HG03571 (cell line): ENCODE results near the gene METTL26.

Experiments used
- ATAC-seq: cut with Tn5 transposase; IDR thresholded peaks from one replicate; pipeline ENCODE4 v1.9.1; 2021; ENCODE audit not compliant: unreplicated experiment

The METTL26 gene

DNA sequence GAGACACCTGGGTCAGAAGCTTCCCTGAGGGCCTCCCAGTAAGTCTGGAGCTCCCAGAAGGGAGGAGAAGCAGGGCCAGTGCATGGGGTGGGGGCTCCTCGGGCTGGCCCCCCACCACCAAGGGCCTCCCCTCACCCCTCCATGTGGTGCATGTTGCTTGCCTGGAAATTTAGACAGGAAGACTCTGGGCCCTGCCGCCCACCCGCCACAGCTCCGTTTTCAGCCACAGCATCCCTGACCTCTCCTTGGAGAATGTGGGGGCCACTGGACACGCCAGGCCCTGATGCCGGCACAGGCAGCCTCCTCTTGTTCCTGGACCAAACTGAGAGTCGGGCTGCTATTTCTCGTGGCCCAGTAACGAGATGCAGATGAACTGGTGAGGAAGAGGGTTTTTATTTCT lies 2.7 kb upstream of the METTL26 start:
- ATAC-seq = no peak

DNA sequence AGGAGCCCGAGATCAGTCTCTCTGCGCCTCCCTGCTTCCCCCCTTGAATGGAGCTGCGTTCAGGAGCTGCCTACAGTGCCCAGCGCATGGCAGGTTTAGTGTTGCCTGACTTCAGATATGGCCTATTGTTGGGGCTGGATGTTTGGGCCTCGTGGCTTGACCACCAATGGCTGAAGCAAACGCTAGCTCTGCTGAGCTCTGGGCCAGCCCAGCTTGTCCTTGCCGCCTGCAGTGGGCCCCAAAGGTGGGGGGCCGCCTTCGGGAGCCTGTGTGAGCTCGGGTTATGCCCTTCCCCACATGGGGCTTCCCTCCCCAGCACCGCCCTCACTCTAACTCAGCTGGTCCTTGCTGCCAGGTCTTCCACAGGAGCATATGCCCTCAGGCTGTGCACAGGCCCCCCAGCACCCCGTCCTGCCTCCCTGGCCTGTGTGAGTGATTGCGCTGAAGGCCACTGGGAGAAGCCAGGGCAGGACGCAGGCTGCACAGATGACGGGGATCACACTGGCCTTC lies 2.0 kb upstream of the METTL26 start:
- no peak for ATAC-seq

DNA sequence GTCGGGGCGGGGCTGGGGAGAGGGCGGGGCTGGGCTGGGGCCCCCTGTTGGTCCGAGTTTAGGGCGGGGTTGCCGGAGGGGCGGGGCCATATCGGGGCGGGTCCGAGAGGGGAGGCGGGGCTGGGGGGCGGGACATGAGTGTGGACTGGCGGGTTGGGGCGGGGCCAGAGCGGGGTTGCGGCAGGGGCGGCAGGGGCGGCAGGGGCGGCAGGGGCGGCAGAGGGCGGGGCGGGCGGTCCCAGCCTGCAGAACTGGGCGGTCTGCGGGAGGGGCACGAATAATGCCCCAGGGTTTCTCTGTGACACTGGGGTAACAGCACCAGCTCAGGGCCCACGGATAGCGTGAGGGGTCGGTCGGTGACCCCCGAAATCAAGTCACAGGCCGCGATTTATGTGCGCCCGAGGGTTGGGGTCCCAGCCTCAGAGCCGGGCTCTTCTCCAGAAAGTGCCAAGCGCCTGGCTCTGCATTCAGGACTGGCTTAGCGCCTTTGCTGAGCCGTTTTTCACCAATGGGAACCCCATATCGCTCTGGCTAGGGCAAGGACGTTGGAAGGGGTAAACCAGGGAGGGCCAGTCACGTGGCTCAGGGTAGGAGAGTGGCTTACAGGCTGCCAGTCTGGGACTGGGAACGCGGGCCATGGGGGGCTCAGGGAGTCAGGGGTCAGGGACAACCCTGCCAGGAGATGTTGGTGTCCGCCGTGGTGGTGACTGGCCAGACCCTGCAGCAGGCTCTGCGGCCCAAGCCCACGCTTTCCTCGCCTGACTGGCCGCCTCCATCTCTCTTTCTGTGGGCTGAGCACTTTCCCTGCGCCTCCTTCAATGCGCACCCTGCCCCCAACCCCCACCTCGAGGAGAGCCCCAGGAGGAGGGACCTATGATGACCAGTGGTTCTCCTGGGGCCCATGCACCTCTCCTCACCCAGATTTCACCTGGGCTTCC lies 1.2 kb upstream of the METTL26 start:
- ATAC-seq = no peak

DNA sequence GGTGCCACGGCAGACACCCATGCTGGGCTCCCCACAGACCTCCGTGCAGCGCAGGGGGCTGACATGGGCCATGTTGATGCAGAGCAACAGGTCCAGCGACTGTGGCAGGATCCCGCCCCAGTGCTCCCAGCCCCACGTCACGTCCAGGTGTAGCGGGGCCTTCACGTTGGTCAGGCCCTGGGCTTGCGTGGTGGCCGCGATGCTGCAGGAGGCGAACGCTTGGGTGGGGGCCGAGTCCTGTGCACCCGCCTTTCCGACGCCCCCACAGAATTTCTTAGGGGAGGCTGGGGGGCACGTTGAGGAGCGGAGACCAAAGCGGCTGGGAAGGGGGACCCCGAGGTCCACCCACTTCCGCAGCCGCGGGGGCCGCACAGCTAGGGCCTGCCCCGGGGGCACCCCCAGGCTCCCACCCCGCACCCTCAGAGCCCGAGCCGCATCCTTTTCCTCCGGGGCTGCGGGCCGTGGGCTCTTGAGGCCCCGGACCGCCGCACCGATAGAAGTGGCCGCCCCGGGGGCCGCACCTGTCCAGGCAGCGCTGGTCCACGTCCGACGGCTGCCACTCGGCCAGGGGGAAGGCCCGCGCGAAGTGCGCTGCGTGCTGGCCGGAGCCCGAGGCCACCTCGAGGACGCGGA lies 416 bp downstream of the METTL26 start:
- ATAC-seq = no peak

DNA sequence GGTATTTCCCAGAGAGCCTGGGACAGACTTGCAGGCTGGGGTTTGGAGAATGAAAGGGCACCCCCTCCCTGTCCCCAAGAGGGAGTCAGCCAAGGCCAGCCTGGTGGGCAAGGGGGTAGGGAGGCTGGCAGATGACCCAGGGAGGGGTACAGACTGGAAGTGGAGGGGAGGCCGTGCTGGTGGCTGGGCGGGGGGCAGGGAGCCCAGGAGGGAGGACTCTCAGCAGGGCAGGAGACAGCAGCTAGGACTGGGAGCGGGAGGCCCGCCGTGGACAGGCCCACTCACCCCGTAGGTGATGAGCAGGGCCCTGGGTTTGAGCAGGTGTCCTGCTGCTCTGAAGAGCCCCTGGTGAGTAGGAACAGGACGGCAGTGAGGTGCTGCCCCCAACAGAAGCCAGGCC lies 1.1 kb downstream of the METTL26 start:
- no peak for ATAC-seq

DNA sequence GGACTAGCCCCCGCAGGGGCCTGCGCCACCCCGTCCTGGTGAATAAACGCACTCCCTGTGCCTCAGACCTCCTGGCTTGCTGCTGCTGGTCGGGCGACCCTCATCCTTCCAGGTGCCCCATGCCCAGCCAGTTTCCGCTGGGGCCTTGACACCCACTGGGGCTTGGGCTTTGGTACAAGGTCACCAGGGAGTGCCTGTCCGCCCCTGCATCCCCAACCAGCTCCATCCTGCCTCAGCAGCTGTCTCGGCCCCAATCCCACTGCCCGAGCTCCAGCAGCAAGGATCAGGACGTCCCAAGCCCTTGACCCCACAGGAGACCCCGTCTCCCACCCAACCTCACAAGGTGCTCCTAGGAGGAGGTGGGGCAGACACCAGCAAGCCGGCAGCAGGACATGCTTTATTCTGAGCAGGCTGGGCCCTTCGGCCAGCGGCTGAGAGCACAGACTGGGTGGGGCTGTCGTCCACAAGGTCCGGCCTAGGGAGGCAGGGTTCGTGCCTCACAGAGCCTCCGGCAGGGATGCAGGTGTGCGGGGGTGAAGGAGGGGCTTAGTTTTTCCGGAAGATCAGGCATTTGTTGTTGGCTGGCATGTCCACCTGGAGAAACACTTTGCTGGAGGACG lies 1.9 kb downstream of the METTL26 start:
- ATAC-seq = no peak

DNA sequence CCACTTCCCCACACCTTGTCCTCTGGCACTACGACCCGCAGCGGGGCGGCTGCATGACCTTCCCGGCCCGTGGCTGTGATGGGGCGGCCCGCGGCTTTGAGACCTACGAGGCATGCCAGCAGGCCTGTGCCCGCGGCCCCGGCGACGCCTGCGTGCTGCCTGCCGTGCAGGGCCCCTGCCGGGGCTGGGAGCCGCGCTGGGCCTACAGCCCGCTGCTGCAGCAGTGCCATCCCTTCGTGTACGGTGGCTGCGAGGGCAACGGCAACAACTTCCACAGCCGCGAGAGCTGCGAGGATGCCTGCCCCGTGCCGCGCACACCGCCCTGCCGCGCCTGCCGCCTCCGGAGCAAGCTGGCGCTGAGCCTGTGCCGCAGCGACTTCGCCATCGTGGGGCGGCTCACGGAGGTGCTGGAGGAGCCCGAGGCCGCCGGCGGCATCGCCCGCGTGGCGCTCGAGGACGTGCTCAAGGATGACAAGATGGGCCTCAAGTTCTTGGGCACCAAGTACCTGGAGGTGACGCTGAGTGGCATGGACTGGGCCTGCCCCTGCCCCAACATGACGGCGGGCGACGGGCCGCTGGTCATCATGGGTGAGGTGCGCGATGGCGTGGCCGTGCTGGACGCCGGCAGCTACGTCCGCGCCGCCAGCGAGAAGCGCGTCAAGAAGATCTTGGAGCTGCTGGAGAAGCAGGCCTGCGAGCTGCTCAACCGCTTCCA lies 2.6 kb downstream of the METTL26 start:
- ATAC-seq = no peak

DNA sequence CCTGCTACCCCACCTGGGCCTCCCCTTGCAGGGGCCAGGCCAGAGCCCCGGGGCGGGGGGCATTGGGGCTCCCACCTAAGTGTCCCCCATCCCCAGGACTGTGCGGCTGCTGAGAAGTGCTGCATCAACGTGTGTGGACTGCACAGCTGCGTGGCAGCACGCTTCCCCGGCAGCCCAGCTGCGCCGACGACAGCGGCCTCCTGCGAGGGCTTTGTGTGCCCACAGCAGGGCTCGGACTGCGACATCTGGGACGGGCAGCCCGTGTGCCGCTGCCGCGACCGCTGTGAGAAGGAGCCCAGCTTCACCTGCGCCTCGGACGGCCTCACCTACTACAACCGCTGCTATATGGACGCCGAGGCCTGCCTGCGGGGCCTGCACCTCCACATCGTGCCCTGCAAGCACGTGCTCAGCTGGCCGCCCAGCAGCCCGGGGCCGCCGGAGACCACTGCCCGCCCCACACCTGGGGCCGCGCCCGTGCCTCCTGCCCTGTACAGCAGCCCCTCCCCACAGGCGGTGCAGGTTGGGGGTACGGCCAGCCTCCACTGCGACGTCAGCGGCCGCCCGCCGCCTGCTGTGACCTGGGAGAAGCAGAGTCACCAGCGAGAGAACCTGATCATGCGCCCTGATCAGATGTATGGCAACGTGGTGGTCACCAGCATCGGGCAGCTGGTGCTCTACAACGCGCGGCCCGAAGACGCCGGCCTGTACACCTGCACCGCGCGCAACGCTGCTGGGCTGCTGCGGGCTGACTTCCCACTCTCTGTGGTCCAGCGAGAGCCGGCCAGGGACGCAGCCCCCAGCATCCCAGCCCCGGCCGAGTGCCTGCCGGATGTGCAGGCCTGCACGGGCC lies 3.4 kb downstream of the METTL26 start:
- ATAC-seq = no peak

DNA sequence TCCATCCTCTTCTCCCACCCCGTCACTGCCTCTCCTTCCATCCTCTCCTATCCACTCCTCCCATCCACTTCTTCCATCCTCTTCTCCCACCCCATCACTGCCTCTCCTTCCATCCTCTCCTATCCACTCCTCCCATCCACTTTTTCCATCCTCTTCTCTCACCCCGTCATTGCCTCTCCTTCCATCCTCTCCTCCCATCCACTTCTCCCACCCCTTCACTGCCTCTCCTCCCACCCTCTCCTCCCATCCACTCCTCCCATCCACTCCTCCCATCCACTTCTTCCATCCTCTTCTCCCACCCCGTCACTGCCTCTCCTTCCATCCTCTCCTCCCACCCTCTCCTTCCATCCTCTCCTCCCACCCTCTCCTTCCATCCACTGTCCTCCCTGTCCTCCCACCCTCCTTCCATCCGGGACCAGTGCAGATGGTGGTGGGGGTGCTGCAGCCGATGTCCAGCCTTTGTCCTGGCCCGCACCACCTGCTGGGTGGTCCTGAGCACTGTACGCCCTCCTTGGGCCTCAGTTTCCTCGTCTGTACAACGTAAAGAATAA lies 4.2 kb downstream of the METTL26 start:
- no peak for ATAC-seq

DNA sequence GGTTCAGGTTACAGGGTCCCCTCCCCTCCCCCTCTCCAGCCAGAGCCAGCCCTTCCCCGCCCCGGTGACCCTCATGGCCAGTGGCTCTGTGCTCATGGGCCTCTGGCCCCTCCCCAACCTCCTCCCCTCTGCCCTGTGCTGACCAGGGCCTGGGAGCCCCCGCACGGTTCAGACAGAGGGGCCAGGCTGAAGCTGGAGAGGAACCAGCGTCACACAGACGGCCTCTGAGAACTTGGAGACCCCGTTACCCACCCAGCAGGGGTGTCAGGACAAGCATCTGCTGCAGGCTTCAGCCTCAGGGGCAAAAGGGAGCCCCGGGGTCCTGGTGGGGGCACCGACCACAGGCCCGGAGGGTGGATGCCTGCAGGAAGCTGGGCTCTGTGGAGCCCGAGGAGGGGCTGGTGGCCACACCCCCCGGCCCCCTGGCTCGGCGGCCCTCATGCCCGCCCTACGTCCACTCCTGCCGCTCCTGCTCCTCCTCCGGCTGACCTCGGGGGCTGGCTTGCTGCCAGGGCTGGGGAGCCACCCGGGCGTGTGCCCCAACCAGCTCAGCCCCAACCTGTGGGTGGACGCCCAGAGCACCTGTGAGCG lies 5.2 kb downstream of the METTL26 start, which contains the start of gene WFIKKN1:
TSS of gene WFIKKN1 (plus strand) at position 171 of the 591 bp plus-strand sequence. CDS start at position 440, 269 bp downstream.
- no peak for ATAC-seq

DNA sequence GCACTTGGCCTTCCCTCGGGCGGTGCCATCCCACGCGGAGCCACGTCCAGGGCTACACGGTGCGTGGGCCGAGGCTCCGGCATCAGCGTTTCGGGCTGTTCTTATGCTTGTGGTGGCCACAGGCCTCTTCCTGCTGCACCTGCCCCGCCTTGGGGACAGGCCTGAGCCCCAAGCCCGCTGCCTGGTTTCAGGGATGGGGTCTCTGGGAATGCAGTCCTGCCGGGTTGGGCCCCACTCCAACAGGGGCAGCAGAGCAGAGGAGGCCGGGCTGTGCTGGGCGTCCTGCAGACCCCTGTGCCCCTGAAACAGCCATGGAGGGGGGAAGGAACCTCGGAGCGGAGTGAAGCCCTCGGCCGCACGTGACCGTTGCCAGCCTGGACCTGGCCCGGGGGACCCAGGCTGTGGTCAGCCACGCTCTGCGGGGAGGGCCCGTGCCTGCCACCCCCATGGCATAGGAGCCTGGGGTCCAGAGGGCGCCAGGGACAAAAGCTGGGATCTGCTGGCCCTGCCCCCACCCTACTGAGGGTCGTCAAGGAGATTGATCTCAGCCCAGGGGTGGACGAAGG lies 5.8 kb downstream of the METTL26 start:
- no peak for ATAC-seq

DNA sequence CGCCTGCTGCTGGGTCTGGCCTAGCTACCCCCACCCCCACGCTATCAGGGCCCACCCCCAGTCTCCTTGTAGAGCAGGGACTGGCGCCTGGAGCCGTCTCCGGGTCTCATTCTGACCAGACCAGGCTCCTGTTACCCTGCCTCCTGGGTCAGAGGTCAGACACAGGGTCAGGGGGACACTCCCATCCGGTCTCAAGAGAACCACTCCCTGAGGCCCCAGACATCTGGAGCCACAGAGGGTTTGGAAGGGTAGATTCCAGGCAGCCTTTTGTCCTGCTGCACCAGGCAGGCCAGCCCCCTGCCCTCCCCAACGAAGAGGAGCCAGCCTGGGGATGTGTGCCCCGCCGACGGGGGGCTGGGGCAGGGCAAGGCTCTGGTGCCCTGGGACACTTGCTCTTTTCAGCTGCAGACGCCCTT lies 6.3 kb downstream of the METTL26 start:
- ATAC-seq = no peak

DNA sequence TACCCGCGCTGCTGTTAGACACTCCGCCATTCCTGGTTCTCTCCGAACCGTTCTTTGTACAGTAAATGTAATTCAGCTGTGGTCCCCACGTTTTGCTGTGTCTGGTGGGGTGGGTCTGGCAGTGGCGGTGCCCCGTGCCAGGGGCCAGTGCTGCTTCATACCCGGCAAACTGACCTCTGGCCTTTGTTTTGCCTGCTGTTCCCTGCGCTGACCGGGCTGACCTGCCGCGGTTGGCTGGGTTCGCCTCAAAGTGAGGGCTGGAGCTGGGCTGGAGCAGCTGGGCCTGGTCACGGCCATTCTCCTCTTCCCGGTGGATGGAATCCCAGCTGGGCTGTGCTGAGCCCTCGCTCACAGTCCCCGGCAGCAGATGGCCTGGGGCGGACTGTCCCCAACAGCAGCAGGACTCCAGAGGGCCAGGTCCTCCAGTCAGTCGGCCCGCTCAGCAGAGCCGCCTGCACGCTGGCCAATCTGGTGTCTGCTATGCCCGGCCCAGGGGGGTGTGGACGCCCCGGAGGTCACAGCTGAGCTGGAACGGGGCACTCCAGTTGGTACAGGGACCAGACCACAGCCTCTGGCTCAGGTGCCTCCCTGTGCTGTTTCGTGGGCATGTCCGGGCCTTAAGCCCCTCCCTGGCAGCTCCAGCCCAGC lies 6.8 kb downstream of the METTL26 start:
- no peak for ATAC-seq

DNA sequence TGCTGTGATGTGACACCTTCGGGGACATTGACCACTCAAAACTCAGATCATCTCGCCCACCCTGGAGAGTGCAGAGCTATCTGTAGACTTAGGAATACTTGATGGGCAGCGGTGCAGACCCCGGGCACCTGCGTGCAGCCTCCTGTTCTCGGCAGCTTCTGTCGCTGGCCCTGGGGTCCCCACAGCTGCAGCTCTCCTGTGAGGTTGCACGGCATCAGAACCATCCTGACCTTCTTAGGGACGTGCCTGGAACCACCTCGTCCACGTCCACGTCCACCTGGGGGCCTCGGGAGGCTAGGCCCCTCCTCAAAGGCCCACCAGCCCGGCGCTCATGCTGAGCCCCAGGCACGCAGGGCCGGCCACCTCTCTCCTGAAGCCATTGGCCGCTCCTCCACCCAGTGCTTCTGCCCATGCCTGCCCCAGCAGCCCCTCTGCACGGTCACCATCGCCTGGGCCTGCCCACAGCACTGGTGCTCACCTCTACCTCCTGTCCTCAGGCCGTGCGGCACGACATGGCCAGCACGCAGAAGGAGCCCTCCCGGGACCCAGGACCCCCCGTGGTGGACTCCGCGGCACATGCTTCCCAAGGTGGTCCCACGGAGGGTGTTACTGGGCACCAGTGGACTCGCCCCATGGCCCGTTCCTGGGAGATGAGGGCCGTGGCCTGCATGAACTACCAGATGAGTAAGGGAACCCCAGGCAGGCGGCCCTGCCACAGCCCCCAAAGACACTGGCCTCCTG lies 7.6 kb downstream of the METTL26 start:
- no peak for ATAC-seq

DNA sequence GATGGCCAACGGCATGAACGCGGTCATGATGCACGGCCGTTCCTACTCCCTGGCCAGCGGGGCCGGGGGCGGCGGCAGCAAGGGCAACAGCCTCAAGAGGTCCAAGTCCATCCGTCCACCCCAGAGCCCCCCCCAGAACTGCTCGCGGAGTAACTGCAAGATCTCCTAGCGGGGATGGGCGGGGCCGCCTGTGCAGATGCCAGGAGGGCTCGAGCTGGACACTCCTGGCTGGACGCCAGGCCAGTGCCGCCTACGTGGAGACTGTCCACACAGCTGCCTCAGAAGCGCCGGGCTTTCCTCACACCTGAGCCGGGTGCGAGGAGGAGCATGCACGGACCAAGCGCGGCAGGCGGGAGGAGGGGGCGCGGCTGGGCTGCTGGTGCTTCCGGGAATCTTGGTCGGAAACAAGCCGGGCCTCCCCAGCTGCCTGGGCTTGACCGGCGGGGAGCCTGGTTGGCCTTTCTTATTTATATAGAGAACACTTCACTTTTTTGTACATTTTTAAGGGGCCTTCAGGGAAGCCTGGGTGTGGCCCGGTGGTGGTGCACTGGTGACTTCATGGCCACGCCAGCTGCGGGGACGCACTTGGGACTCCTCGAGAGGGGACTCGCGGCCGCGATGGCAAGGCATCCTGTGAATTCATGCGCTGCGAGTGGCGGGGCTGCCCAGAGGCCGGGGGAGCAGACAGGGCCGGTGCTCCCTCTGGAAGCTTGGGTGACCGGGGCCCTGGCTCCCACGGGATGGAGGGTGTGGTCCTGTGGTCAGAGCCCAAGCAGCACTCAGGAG lies 8.5 kb downstream of the METTL26 start:
- no peak for ATAC-seq

DNA sequence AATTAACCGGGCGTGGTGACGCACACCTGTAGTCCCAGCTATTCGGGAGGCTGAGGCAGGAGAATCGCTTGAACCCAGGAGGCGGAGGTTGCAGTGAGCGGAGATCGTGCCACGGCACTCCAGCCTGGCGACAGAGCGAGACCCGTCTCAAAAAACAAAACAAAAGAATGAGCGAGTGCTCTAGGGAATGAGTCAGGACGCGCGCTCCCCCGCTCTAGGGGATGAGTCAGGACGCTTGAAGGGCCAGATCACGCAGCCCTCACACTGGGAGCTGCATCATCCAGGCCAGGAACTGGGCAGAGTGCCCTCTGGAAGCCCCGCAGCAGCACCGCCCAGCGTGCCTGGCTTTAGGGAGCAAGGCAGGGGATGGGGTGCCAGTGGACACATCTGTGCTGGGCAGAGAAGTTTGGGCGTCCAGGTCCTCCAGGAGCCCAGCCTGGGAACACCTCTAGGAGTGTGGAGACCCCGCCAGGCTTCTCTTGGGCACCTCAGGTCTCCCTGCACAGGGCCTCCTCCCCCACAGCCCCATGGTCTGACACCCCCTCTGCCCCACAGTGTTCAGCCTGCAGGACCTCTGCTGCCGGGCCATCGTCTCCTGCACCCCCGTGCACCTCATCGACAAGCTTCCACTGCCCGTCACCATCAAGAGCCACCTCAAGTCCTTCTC lies 9.2 kb downstream of the METTL26 start:
- ATAC-seq = no peak
